Measurements from ENCODE around the gene DBH.

DBH gene

DNA sequence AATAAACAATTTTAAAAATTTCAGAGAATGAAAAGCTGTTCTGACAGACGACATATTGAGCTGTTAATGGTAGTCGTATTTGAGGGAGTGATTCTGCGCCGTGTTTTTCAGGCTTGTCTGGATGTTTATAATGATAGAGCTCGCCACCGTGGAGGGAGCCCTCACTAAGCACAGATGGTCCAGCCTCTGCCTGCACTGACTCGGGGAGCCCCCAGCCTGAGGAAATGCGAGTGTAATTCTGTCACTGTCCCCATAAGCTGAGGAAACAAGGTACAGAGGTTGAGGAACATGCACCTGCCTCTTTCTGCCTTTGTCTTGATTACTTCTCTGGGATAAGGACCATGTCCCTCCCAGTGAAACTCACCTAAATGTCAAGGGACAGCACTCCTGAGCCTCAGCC is 7.4 kb upstream of the DBH start:
- no peak for DNase-seq

DNA sequence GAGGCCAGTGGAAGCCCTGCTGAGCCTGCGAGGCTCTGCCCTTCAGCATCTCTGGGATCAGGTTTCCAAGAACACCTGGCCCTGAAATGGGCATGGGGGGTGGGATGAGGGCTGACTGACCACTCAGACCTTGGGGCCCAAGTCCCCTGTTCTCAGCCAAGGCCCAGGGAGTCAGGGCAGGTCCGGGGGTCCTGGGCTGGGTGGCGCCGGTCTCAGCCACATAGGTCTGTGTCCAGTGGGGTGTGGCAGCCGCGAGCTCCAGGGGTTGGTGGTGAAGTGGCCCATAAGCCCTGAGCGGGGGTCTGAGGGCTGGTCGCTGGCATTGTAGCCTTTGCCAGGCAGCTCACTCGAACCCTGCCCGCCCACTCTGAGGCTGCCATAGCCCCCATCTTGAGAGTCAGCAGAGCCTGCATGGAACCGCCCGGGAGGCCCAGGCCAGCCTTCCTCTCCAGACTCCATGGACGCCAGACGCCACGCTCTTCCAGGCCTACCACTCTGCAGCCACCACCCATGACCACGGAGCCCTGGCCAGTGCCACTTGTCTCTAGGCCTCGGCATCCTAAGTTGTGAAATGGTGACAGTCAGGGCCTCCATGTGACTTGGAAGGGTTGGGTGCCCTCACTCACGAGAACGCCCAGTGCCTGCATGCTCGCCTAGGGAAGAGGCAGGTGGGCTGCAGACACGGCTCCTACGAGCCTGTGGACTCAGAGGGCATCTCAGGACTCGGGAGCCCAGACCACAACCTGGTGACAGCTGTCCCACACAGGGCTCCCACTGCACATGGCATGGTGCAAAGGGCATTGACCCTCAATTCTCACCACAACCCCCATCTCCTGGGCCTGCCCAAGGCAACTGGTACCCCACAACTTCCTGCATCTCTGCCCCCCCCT is 6.7 kb upstream of the DBH start:
- DNase-seq = no peak

DNA sequence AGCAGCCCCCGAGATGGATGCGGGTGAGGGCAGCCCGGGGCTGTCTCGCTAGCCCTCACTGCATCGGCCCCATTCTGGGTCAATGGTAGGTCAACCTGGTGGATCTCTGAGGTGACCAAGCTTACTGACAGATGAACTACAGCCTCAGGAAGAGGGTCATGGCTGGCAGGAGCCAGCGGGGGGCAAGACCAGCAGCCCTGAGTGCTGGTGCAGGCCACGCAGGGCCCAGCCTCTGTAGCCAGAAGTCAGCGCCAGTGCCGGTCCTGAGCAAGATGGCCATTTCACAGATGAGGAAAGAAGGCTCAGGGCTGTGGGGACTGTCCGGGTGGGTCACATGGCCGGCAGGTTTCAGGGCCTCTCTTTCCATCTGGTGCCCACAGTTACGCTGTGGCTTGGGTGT is 5.1 kb upstream of the DBH start:
- DNase-seq = no peak

DNA sequence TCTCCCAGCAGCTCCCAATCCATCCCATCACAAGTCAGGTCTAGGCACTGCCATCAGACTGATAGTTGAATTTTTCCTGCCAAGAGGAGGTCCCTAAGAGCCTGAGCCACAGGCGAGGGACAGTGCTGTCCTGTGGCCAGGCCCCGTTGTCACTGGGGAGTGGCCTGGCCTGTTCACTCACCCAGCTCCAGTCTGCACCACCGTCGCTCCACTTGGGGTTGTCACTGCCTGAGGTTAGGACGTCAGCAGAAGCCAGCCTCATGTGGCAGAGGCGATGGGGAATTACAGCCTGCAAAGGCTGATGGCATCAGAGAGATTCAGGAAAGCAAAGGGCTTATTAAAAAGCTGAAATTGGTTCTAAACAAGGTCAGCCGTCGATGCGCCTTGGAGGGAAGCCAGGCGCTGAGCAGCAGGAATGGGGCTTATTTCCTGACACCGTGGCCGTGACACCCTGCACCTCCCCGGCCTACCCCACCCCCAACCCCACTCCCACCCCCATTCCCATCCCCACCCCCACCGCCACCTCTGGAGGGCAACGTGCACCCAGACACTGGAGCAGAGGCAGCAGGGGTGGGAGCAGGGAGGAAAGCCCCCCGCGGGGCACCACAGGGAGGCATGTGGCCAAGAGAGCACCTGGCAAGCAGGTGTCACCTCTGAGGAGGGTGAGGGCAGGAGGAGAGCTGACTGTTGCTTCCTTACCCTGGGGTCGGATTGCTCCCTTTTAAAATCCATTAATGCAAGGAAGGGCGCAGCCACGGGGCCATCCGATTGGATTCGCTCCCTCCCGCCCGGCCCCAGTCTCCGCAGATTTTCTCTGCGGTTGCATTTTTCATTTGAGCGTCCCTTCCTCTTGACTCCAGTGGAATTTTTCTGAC is 3.1 kb upstream of the DBH start:
- DNase-seq = no peak

DNA sequence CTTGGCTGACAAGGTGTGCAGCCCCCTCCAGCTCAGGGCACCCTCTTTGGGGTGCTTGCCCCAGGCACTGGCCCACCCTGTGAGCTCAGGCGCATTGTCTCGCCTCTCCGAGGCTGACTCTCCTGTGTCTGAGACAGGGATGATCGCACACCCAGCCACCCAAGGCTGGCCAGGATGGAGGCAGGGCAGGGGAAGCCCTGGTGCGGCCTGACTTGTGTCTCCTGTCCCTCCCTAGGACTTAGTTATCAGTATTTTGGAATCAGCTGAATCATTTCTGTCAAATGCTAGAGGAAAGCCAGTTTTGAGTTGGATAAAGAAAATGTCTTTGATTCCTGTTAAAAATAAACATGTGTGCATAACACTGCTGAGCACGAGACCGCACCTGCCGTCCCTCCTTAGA is 2.5 kb upstream of the DBH start:
- DNase-seq = no peak

DNA sequence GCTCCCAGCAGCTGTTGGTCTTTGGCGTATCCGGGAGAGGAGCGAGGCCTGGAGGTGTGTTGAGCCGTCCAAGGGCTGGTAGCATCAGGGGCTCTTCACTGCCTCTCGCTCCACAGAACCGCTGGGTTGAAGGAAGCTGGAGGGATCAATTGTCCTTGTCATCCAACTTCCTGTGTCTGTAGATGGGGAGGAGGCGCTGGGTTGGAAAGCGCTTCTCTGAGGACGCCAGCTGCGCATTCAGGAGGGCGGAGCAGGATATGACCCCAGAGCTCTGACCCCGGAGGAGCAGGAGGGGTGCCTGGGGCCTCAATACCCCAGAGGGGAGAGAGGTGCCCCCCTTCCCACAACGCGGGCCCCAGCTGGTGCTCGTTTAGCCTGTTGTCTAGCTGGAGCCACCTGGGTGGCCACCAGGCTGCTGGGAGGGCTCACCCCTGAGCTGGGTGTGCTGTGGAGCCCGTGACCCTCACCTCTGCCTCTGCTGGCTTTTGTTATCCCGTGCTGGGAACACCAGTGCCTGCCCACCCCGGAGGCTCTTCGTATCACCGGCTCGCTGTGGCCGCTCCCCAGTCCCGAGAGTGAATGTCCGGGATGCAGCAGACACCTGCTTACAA is 2.0 kb upstream of the DBH start:
- DNase-seq = no peak

DNA sequence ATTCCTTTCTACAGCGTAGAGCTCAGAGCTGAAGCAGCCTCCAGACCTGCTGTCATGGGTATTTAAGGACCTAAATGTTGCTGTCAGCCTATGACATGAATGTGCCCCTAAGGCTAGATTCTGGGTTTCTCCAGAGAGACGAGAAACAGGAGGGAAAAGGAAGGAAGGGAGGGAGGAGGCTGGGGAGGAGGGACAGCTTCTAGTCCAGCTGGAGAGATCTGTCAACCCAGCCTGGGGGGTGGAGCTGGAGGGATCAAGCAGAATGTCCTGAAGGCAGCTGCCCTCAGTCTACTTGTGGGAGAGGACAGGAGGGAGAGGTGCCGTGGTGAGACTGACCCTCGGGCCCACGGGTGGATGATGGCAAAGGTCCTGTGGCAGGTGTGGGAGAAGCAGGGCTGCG is 1.1 kb upstream of the DBH start:
- no peak for DNase-seq

DNA sequence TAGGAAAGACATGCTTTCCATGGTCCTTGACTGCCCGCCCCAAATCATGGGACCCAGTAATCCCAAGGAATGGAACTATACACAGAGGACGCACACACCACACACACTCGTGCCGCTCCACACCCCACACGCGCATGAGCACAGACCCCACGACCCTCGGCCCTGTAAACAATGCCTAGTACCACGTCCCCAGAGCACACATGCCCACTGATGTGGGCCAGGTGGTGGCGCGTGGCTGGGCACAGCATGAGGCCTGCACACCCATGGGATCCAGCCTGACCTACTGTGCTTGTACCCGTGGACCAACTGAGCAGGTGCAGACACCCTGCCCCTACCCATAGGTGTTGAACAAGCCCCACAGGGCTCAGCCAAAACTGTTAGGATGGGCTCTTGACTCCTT is 739 bp downstream of the DBH start:
- DNase-seq = no peak

DNA sequence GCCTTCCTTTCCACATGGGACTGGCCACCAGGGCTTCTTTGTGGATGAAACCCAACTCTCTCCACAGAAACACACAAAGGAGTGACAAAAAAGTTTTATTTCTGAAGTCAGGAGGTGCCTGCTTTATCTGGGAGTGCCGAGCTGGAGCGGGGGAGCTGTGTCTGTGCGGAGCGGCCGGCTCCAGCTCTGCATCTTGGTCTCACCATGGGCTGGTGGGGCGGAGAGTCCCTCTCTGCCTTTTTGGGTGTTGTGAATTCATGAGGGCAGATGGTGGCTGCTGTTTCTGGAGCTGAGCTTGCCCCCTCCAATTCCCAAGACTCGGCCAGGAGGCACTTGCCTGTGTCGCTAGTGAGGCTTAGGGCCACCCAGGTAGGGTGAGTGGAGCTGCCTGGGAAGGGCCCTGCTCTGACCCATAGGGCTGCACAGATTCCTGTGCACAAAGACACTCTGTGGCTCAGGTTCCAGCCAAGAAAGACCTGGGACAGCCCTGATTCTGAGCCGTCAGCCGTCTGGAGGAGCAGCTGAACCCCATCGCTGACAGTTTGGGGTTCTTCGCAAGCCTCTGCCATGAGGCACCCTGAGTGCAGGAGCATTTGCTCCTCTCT is 1.4 kb downstream of the DBH start:
- no peak for DNase-seq

DNA sequence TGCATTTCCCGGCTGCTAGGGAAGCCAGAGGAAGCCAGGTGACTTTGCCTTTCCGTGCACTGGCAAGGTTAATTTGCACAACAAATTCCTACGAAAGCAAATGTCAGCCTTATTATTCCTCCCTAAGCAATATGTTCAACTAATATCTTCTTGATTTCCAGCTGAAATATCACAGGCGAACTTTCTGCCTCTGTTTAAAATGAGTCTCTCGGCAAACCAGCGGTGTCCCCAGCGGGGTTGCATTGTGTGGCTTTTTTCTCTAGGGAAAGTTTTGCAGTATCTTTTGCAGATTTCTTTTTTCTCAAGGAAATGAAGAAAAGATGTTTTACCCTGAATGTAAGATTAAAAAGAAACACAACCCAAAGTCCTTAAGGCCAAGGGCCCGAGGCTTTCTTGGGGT is 1.9 kb downstream of the DBH start:
- no peak for DNase-seq

DNA sequence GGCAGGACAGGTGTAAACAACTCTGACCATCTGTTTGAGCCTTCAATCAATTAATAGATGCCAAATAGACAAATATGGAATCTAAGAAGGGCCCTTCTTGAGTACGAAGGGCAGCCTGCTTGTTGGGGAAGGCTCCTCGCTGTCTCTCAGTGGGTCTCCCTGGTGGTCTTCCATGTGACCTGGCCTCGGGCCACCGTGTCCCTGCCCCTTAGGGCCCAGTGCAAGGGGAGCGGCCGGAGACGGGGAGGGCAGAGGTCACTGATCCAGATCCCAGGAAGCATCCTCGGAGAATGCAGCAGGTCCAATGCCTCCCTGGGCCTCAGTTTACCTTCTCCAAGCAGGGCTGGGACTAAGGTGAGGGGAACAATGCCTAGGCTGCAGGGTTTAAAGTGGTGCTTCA is 2.5 kb downstream of the DBH start:
- no peak for DNase-seq

DNA sequence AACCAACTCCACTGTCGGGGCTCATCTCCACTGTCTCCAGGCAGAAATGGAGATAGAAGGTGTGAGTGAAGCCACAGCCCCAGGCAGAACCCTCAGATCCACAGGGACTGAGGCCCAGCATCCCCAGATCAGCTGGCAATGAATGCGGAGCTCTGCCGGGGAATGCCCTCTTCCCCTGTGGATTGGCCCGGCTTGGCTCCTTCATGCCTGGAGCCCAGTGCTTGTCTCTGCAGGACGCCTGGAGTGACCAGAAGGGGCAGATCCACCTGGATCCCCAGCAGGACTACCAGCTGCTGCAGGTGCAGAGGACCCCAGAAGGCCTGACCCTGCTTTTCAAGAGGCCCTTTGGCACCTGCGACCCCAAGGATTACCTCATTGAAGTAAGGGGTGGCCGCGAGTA is 3.5 kb downstream of the DBH start:
- DNase-seq = no peak

DNA sequence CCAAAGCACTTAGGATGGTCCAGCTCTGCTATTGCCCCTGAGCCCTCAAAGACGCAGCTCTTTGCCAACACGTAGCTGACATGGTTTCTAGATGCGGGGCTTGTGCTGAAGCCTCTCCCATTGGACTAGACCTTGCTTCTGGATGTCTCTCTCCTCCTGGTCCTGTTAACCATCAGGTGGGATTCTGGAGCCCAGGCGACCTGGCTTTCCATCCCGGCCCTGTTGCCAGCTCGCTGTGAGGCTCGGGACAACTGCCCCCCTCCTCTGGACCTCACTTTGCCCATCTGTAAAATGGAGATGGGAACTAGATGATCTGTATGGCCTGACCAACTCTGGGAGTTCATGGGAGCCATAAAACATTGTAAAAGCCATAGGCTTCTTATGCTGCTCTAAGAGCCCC is 4.0 kb downstream of the DBH start:
- no peak for DNase-seq

DNA sequence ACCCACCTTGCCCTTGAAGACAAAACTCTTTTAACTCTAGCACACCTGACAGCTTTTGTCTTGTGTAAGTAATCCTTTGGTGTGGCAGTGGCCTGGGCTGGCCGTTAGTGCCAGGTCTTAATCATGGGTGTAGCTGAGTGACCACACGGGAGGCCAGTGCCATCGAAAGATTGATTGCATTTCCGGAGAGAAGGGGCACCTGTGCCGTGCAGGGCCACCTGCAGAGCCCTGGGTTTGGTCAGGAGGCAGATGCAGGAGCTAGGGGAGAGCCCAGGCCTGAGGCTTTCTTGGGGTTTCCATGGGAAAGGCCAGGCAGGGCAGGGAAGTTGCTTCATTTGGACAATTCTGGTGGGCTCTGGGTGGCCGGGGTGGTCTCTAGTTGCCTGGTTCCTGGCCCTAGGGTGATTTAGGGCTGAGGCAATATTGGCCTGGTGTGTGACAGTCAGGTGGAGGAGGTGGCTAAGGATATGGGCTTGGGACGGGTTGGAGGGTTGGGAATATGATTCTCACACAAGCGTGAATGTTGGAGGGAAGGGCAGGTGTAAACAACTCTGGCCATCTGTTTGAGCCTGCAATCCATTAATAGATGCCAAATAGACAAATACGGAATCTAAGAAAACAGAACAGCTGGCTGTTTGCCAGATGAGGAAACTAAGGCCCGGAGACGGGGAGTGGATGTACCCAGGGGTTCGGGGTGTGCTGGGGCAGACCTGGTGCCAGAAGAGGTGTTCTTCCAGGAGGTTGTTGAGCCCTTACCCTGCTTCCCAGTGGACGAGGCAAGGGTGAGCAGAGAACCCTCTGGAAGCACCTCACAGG is 4.6 kb downstream of the DBH start:
- DNase-seq = no peak

DNA sequence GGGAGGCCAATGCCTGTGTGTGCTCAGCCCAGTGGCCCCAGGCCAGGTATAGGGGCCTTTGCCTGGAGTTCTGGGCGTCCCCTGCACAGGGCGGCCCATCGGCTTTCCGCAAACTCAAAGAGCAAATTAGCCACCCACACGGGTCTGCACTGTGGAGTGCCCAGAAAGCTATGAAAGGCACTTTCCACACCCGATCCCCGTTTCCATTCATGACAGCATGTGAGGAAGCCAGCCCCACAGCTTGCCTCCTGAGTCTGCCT is 5.2 kb downstream of the DBH start:
- no peak for DNase-seq

DNA sequence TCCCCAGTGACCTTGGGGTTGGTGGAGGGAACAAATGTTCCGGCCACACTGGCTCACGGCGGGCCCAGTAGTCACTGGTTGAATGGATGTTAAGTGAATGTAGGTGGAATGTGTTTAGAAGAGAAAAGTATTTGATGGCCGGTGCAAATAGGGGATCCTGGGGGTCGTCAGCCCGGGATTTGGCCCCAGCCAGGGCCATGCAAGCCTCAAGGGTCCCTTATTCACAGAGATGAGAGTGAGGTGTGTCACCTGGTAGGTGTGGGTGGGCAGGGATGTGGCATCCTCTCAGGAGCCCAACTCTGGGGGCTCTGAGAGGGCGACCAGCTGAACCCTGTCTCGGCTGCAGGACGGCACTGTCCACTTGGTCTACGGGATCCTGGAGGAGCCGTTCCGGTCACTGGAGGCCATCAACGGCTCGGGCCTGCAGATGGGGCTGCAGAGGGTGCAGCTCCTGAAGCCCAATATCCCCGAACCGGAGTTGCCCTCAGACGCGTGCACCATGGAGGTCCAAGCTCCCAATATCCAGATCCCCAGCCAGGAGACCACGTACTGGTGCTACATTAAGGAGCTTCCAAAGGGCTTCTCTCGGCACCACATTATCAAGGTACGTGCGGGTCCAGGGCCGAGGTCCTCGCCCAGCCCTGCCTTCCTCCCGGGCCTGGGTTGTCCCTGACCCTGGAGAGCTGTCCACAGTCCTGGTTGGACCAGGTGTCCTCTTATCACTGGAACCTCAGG is 5.9 kb downstream of the DBH start:
- DNase-seq = no peak

DNA sequence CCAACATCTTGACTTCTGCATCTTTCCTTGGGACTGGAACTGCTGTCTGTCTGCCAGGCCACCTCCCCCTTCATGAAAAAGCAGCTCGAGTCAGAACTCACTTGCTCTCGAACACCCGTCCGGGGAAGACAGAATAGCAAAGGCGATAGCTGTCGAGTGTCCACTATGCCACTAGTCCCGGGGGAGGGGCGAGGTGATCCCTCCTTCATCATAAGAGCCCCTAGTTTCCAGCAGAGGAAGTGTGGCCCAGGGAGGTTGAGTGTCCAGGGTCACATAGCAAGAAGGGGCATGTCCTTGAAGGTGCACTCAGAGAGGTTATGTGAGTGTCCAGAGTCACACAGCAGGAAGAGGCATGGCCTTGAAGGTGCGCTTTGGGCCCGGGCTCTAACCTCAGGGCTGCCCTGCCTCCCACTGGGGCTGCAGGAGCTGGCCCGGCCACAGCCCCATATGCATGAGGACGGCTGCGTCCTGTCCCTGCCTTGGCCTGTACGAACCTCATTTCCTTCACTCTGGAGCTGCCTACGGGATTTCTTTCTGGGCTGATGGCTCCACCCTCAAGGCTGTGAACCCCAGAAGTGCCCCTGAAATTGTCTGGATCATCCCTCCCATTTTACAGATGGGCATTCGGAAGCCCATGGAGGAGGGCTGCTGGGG is 6.7 kb downstream of the DBH start:
- DNase-seq = no peak

DNA sequence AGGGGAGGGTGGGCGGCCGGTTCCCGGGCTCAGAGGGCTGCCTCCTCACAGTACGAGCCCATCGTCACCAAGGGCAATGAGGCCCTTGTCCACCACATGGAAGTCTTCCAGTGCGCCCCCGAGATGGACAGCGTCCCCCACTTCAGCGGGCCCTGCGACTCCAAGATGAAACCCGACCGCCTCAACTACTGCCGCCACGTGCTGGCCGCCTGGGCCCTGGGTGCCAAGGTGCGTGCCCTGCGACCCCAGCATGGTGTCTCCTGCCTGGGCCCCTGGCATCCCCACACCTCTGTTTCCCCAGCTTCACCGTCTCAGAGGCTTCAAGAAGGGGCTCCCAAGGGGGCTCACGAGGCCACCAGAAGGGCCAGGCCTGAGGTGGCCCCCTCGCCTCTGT is 7.2 kb downstream of the DBH start:
- DNase-seq = no peak

DNA sequence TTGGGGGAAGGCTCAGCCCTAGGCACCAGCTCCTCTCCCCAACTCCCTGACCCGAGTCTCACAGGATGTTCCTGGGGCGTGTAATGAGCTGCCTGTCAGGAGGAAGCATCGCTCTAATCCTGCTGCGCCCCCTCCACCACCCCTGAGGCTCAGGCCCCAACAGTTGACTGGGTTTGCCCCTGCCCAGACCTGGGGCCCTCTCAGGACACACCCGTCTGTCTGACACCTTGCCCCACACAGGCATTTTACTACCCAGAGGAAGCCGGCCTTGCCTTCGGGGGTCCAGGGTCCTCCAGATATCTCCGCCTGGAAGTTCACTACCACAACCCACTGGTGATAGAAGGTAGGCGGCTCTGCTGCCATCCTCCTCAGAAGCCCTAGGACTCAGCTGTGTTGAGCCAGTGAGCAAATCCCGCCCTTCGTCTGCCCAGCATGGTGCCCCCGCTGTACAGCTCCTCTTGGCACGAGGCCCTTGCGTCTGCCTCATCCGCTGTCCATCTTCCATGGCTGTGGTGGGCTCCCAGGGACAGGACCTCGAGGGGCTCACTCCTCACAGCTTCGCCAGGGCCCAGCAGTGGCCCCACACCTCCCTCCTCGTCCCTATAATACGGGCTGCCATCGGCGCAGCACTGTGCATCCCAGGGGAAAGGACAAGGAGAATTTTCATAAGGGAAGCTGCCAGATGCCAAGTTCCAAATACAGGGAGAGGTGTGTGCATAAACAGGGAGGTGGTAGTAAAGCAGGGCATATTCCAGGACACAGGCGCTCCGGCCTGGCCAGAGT is 8.0 kb downstream of the DBH start:
- no peak for DNase-seq

DNA sequence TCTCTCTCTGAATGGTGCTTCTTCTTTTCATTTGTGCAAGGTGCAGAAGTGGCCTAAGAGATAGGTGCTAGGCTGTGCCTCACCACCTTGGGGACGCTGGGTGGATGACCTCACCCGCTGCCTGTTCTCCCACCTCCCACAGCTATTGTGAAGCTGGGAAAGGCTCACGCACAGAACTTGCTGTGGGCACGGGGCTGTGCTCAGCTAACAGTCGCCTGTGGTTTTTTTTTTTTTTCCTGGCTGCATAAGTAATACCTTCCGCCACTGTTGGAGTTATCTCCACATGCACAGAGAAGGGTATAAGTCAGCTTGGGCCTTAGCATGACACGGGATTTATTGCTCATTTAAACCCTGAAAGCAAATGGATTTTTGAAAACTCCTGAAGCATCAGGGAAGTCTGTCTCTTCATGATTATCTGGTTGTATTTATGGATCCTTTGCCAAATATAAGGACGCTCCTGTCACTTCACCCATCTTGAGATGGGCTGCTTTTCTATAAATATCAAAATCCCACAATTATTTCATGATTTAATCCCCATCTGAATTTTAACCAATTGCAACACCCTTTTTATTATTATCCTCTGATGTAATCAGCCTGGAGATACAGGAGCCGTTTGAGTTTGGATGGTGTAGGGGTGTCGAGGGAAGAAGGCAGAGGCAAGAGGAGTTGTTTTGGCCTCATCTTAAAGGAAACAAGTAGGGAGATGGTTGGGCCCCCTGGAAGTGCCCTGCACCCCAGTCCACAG is 9.0 kb downstream of the DBH start:
- no peak for DNase-seq

Measured in activated effector memory CD4-positive, alpha-beta T cell treated with Interleukin-2 at 50 U/mL for 16 hours (primary cell).